Activated T-cell treated with anti-CD3 and anti-CD28 coated beads for 4 hours (primary cell): ENCODE data around the gene TDRD3.

Source experiments
- DNase-seq: peaks from one replicate; pipeline ENCODE4 v3.0.0-alpha.2; 2020

Gene TDRD3

GRCh38 chr13:60583196-60583888 is 186.3 kb downstream of the TDRD3 start:
- no peak for DNase-seq

- DNase-seq = no peak
Observed at GRCh38 chr13:60583911-60584753, 187.1 kb downstream of the TDRD3 start.

GRCh38 chr13:60584976-60585375 is 188.0 kb downstream of the TDRD3 start:
- no peak for DNase-seq

GRCh38 chr13:60590800-60591747 is 194.1 kb downstream of the TDRD3 start:
- no peak for DNase-seq

GRCh38 chr13:60603049-60603448 is 206.0 kb downstream of the TDRD3 start:
- no peak for DNase-seq

- no peak for DNase-seq
Observed at GRCh38 chr13:60604058-60604457, 207.0 kb downstream of the TDRD3 start.

- DNase-seq = no peak
Observed at GRCh38 chr13:60608954-60609353, 211.9 kb downstream of the TDRD3 start.

GRCh38 chr13:60611523-60611922 is 214.5 kb downstream of the TDRD3 start:
- no peak for DNase-seq

GRCh38 chr13:60612593-60612992 is 215.6 kb downstream of the TDRD3 start:
- DNase-seq = no peak

- no peak for DNase-seq
Observed at GRCh38 chr13:60613080-60613479, 216.1 kb downstream of the TDRD3 start.

GRCh38 chr13:60617991-60618733 is 221.1 kb downstream of the TDRD3 start:
- DNase-seq = no peak

- DNase-seq = no peak
Observed at GRCh38 chr13:60619461-60619860, 222.4 kb downstream of the TDRD3 start.

GRCh38 chr13:60620611-60621395 is 223.8 kb downstream of the TDRD3 start:
- DNase-seq = no peak

- no peak for DNase-seq
Observed at GRCh38 chr13:60623151-60623550, 226.1 kb downstream of the TDRD3 start.
